NCI-H526 (cell line): Measurements from ENCODE around the gene EXOC3L4.
"Not testable (repeated sequence)": the region's sequence is repeated elsewhere in the genome, so short reads cannot be mapped to it uniquely, and the experiment has no call there.

Source experiments
- DNase-seq, 2 experiments: peaks; one replicate each; lab custom pipeline; 2025; lab: John Stamatoyannopoulos, UW

Gene EXOC3L4

GRCh38 chr14:103094406-103095209 lies at the start of gene EXOC3L4:
TSS of gene EXOC3L4 (plus strand) at chr14:103094725. CDS start at chr14:103100220, 5,495 bp downstream.
- no peak for DNase-seq

GRCh38 chr14:103045371-103045869 lies 49.1 kb upstream of the EXOC3L4 start:
- DNase-seq = no peak

- DNase-seq = not testable (repeated sequence)
Observed at GRCh38 chr14:103047453-103047852, 47.1 kb upstream of the EXOC3L4 start.

GRCh38 chr14:103050935-103051334 lies 43.6 kb upstream of the EXOC3L4 start:
- no peak for DNase-seq

DNA sequence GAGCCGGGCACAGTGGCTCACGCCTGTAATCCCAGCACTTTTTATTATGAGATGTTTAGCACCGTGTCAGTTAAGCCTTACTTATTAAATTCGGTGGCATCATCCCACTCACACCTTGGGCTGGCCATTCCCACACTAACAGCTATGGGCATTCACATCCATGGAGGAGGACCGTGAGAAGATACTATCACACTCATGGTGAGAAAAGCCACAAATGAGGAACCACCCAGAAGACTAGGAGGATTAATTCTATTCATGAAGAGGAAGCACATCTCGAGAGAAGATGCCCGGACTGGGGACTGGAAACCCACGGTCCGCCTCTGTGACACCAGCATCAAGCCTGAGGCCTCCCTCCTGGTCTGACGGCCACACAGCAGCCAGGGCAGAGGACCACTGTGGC lies 42.1 kb upstream of the EXOC3L4 start:
- DNase-seq = no peak

DNA sequence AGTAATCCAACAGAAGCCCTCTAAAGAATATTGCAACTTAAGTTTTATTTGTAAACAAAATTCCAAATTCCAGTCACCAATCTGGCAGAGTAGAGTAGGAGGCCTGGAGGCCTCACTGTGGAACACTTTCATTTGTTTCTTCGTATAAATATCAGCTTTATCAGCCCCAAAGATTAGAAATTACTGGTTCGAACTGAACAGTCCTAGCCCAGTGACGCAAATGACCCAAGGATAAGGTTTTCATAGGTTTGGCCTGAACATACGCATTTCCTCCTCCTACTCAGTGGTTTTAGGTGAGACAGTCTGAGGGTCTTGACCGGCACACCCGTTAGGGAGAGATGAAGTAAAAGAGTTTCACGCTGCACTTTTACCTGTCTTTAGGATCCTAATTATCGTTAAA lies 38.8 kb upstream of the EXOC3L4 start:
- no peak for DNase-seq

GRCh38 chr14:103056322-103057027 lies 38.0 kb upstream of the EXOC3L4 start:
- DNase-seq = peak in 1 of 2 experiments; percentile 74

GRCh38 chr14:103057028-103057371 lies 37.5 kb upstream of the EXOC3L4 start:
- peak in 1 of 2 experiments; percentile 49 for DNase-seq

- peak; percentile 21 to 95 for DNase-seq
Observed at GRCh38 chr14:103057372-103058163, 37.0 kb upstream of the EXOC3L4 start, which contains the start of gene CDC42BPB. TSS of gene CDC42BPB (minus strand) at chr14:103057549. CDS start at chr14:103057173, 376 bp downstream.

GRCh38 chr14:103058164-103059055 lies 36.1 kb upstream of the EXOC3L4 start:
- DNase-seq = no peak

DNA sequence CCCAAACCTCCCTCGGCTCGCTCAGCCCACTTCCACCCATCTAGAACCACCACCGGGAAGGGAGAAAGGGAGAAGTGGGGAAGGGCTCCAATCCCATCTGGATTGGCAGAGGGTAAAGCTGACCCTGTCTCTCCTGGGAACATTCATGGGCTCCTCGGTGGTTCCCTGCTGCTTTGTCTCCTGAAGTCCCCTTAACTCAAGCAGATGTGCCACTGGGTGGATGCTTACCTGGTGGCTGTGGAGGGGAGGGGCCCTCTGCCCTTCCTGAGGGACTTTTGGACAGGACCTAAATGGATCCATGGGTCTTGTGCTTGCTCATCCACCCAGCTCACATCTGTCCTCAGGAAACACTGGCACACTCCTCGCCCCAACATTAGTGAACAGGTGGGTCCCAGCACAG lies 35.0 kb upstream of the EXOC3L4 start:
- no peak for DNase-seq

- DNase-seq = no peak
Observed at GRCh38 chr14:103061482-103061976, 33.0 kb upstream of the EXOC3L4 start.

DNA sequence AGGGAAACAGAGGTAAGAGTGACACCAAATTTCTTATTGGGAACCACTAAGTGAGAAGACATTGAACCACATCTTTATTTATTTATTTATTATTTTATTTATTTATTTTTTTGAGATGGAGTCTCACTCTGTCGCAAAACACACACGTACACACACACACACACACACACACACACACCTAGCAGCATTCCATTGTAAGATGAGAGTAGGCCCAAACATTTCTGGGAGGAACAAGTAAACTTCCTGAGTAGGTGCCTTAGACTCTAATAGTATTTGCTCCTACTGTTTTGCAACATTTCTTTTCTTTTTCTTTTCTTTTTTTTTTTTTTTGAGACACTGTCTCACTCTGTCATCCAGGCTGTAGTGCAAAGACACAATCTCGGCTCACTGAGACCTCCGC lies 30.1 kb upstream of the EXOC3L4 start:
- no peak for DNase-seq

- no peak for DNase-seq
Observed at GRCh38 chr14:103064978-103065377, 29.5 kb upstream of the EXOC3L4 start.

- DNase-seq = no peak
Observed at GRCh38 chr14:103065861-103066260, 28.7 kb upstream of the EXOC3L4 start.

DNA sequence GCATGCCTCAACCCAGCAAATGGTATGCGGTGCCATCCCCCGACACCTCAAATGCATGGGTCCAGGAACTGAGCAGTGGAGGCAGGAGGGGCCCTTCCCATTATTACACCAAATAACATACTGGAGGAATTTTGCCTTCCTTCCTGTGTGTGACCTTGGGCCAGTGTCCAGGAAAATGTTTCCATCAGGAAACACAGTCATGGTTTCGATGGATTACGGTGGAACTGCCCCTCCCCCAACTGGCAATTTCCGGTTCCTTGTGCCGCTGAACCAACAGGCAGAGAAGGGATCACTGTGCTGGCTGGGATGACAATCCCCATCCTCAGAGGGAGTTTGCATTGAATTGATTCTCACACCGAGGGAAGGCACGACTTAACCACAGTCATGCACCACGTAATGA lies 28.1 kb upstream of the EXOC3L4 start:
- no peak for DNase-seq

- no peak for DNase-seq
Observed at GRCh38 chr14:103067231-103067954, 27.1 kb upstream of the EXOC3L4 start.

DNA sequence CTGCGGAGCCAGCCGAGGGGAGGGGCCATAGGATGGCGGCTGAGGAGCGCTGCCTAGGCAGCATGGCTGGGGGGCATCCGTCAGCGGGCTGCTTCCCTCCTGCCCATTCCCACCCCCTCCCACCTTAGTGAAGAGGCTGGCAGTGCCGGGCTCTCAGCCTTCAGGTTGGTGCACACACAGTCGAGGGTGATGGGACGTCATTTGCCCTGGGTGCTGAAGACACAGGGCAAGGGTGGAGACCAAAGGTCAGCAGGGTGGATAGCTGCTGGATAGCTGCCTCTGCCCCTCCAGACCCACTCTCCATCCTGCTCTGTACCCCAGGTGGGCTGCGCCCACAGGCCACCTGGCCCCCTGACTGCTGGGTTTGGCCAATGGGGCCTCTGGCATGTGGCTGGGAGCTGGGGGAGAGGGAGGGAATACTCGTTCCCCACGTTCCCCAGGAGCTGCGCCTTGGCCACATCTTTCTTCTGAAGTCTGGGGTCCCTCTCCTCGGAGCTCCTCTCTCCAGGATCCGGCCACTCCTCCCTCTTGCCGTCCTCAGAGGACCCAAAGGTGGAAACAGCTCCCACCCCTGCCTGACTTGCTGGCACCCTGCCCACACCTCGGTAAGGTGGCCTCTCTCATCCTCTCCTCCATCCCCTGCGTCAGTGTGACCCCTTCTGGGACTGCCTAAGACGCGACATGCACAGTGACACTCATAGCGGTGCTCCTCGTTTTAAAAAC lies 26.0 kb upstream of the EXOC3L4 start:
- DNase-seq = no peak

- no peak for DNase-seq
Observed at GRCh38 chr14:103070263-103070885, 24.2 kb upstream of the EXOC3L4 start.
